Ishikawa (cell line): ENCODE data around the gene SMO.

Experiments
- CEBPB ChIP-seq: IDR thresholded peaks from 2 replicates; pipeline ENCODE4 v1.6.1; 2012
- CREB1 ChIP-seq: IDR thresholded peaks from 2 replicates; pipeline ENCODE4 v1.6.1; 2012; ENCODE audit warnings: low read depth
- EGR1 ChIP-seq: IDR thresholded peaks from 2 replicates; pipeline ENCODE4 v1.6.1; 2012
- EP300 ChIP-seq: IDR thresholded peaks from 2 replicates; pipeline ENCODE4 v1.6.1; 2012; ENCODE audit warnings: borderline replicate concordance
- FOXM1 ChIP-seq: IDR thresholded peaks from 2 replicates; pipeline ENCODE4 v1.6.1; 2012; ENCODE audit warnings: low read depth, borderline replicate concordance
- MAX ChIP-seq: IDR thresholded peaks from 2 replicates; pipeline ENCODE4 v1.6.1; 2012
- NFIC ChIP-seq: IDR thresholded peaks from 2 replicates; pipeline ENCODE4 v1.6.1; 2012
- RAD21 ChIP-seq: IDR thresholded peaks from 2 replicates; pipeline ENCODE4 v1.6.1; 2012; ENCODE audit warnings: low read depth
- REST ChIP-seq: IDR thresholded peaks from 2 replicates; pipeline ENCODE4 v1.6.1; 2012; ENCODE audit warnings: low read depth, mild to moderate bottlenecking
- TAF1 ChIP-seq: IDR thresholded peaks from 2 replicates; pipeline ENCODE4 v1.6.1; 2012; ENCODE audit warnings: low read depth, mild to moderate bottlenecking
- TCF12 ChIP-seq: IDR thresholded peaks from 2 replicates; pipeline ENCODE4 v1.6.1; 2012; ENCODE audit warnings: low read depth
- TEAD4 ChIP-seq: IDR thresholded peaks from 2 replicates; pipeline ENCODE4 v1.6.1; 2012
- USF1 ChIP-seq: IDR thresholded peaks from 2 replicates; pipeline ENCODE4 v1.6.1; 2012
- YY1 ChIP-seq: IDR thresholded peaks from 2 replicates; pipeline ENCODE4 v1.6.1; 2012; ENCODE audit warnings: low read depth
- ZBTB7A ChIP-seq: IDR thresholded peaks from 2 replicates; pipeline ENCODE4 v1.6.1; 2012; ENCODE audit warnings: low read depth

Gene SMO

GRCh38 chr7:129188372-129188891, at the start of gene SMO:
Gene SMO, plus strand, starts transcription at chr7:129188633. Its CDS starts 519 bp downstream, at chr7:129189152.
- TF ChIP-seq TCF12 (no peak), EP300 (no peak), TAF1 (no peak), YY1 (no peak), ZBTB7A (peak; percentile 72; the same call in 1 of the 2 replicates), TEAD4 (peak; percentile 64), EGR1 (0 out of 2 replicates have a peak, but pooled peaks have one; percentile 16)

- no peak for TF ChIP-seq YY1
- TF ChIP-seq MAX = no peak
- TF ChIP-seq NFIC = no peak
- no peak for TF ChIP-seq REST
- no peak for TF ChIP-seq EGR1
- TF ChIP-seq TCF12 = no peak
- no peak for TF ChIP-seq USF1
- no peak for TF ChIP-seq RAD21
- no peak for TF ChIP-seq TEAD4
Observed at GRCh38 chr7:129143724-129144094, 44.7 kb upstream of the SMO start.

- TF ChIP-seq EGR1 (no peak), CEBPB (peak; percentile 86), YY1 (0 out of 2 replicates have a peak, but pooled peaks have one; percentile 22)
Observed at GRCh38 chr7:129144095-129144833, 44.2 kb upstream of the SMO start, which contains the start of gene TSPAN33. Gene TSPAN33, plus strand, starts transcription at chr7:129144707. Its CDS starts 274 bp downstream, at chr7:129144981.

GRCh38 chr7:129144834-129145668, 43.4 kb upstream of the SMO start:
- TF ChIP-seq ZBTB7A = peak; percentile 69
- no peak for TF ChIP-seq MAX

- TF ChIP-seq TEAD4 (no peak), MAX (no peak), EGR1 (no peak), FOXM1 (no peak), ZBTB7A (no peak), CEBPB (no peak), TCF12 (no peak), CREB1 (no peak), RAD21 (no peak), REST (no peak), NFIC (no peak), YY1 (no peak)
Observed at GRCh38 chr7:129146237-129146979, 42.0 kb upstream of the SMO start.

GRCh38 chr7:129147731-129148130, 40.7 kb upstream of the SMO start:
- no peak for TF ChIP-seq CEBPB
- TF ChIP-seq RAD21 = no peak
- TF ChIP-seq FOXM1 = no peak
- TF ChIP-seq TAF1 = no peak
- TF ChIP-seq EGR1 = no peak
- no peak for TF ChIP-seq ZBTB7A
- no peak for TF ChIP-seq USF1
- TF ChIP-seq CREB1 = no peak
- TF ChIP-seq REST = no peak
- no peak for TF ChIP-seq YY1
- TF ChIP-seq TCF12 = no peak
- no peak for TF ChIP-seq MAX
- TF ChIP-seq NFIC = no peak
- no peak for TF ChIP-seq TEAD4
- TF ChIP-seq EP300 = no peak
